PFSK-1 (cell line): ENCODE data around the gene NARF.

Experiments
- FOXP2 ChIP-seq: optimal IDR thresholded peaks from 2 replicates; pipeline ENCODE3; 2011; ENCODE audit warnings: borderline replicate concordance, control low read depth, inconsistent platforms; ENCODE audit not compliant: insufficient read depth; ENCODE audit errors: extremely low read length, extremely low read depth
- POLR2AphosphoS5 ChIP-seq: IDR thresholded peaks from 2 replicates; pipeline ENCODE4 v1.6.1; 2012; ENCODE audit warnings: low read depth, mild to moderate bottlenecking, control low read depth, low read length, moderate library complexity
- REST ChIP-seq, 2 experiments: IDR thresholded peaks; 2 replicates each; pipeline versions ENCODE4 v1.6.1 to v1.8.0; 2011 to 2012; ENCODE audit warnings: low read depth in 2 of 2, low read length in 2 of 2, control low read depth in 1 of 2, inconsistent platforms in 1 of 2, mild to moderate bottlenecking in 1 of 2, moderate library complexity in 1 of 2; ENCODE audit not compliant: insufficient read depth in 1 of 2
- SIN3A ChIP-seq: IDR thresholded peaks from 2 replicates; pipeline ENCODE4 v1.6.1; 2012; ENCODE audit warnings: mild to moderate bottlenecking, low read length, moderate library complexity, borderline replicate concordance; ENCODE audit not compliant: insufficient read depth
- TAF1 ChIP-seq: IDR thresholded peaks from 2 replicates; pipeline ENCODE4 v1.6.1; 2012; ENCODE audit warnings: low read length, control low read depth, borderline replicate concordance; ENCODE audit not compliant: insufficient read depth

- TF ChIP-seq POLR2AphosphoS5, result no peak
- TF ChIP-seq REST (IDR thresholded peaks at IDR 0.05; ENCODE audit: insufficient read depth in 1 of 2, low read depth in 2 of 2, low read length in 2 of 2), result no peak
- TF ChIP-seq SIN3A, result no peak
- TF ChIP-seq TAF1, result no peak
- no peak for TF ChIP-seq FOXP2
These were observed 28.7 kb upstream of the NARF start for GRCh38 chr17:82429824-82430223.
